ENCODE measurements around the gene PNCK.
"Not testable (repeated sequence)": the region's sequence is repeated elsewhere in the genome, so short reads cannot be mapped to it uniquely, and the experiment has no call there.

The PNCK gene

DNA sequence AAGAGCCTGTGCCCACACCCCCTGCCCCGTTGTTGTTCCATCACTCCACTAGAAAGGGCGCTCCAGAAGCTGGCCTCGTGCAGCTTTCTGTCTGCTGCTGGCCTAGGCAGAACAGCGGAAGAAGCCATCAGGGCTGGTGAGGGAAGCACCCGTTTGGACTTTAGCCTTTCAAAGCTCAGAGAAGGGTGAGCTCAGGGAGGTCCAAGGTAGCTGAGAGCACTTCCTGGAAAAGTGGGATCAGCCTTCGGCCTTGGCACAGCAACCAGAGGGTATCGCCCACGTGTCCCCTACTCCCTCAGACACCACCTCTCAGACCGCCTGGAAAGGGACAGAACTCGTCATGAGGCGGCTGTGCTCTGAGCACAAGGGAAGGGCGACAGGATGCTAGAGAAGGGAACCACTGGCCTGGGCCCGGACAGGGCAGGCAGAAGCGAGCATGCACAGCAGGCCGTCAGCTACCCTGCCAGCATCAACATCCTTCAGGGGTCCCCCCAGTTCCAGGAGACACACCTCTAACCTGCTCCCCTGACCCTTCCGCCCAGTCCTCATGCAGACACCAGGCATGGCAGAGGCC lies 25.7 kb upstream of the PNCK start:
- DNase-seq (ENCODE audit: low read depth) = not testable (repeated sequence)

DNA sequence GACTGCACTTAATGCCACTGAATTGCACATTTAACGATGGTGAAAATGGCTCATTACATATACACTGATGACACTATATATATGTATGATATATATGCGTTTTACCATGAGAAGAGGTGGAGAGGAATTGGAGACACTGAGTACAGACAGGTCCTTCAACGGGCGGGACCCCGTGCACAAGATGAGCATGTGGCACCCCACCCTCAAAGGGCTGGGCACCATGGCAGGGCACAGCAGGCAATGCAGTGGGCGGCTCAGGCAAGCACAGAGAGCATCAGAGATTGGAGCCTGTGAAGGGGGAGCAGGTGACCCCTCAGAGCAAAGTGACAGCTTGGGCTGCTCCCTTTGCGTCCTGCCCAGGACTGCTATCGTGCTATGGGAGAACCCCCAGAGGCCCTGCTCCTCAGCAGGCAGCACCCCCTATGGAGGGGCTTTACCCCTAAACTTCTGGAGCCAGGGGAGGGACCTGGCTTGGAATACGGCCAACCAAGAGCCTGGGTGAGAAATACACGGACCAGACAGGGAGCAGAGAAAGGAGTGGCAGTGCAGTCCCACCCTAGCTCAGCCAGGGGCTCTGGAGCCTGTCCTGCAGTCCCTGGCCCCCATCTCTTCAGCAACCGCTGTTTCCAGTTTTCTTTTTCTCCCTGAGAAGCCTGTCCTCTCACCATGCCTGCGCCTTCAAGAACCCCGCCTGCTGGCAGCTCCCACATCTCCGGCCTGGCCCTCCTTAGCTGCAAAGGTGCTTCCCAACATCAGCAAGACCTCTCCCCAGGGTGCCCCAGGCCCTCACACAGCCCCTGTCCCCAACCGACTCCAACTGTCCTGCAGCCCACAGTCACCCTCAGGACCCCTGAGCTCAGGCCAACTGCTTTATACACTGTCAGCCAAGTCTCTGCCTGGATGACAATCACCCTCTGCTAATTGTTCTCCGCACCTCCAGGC lies 24.6 kb upstream of the PNCK start:
- no peak for DNase-seq (ENCODE audit: low read depth)

DNA sequence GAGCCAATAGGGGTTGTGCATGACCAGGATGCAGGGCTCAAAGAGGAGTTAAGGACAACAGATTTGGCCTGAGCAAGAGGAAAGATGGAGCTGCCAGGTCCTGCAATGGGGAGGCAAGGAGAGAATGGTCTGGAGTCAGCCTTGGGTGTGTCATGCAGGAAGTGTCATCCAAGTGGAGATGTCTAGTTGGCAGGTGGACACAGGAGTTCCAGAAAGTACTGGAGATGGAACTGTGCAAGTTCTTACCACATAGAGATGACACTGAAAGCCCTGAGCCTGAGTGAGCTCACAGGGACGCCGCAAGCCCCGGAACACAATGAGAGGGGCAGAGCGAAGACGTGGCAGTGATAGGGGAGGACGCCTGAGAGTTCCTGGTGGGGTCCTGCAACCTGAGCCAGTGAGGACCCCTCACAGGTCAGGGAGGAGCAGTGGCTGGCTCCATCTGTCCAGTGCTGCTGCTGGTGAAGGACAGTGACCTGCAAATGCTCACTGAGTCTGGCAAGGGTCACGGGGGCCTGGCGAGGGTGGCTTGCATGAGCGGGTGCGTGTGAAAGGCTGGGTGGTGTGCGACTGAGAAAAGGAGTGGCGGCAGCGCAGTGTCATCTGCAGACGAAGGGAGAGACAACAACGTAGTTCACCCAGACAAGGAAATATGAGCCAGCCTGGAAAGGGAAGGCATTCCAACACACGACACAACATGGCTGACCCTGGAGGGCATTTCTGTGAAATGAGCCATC lies 23.5 kb upstream of the PNCK start:
- DNase-seq (ENCODE audit: low read depth) = not testable (repeated sequence)

DNA sequence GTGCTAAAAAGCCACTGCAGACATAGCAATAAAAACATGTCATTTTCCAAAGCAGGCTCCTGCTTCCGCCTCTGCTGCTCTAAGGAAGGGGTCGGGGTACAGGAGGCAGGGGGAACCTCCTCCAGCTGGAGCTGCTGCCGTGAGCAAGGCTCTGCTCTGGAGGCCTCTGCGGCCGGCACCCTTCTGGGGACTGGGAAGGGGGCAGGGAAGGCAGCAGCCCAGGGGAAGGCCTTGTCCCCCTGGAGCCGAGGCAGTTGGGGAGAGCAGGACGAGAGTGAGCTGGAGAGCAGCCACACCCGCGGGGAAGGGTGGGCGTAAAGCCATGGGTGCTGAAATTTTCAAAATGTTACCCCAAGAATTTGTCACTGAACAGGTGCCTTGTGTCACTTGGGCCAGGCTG lies 22.9 kb upstream of the PNCK start:
- DNase-seq (ENCODE audit: low read depth) = not testable (repeated sequence)

DNA sequence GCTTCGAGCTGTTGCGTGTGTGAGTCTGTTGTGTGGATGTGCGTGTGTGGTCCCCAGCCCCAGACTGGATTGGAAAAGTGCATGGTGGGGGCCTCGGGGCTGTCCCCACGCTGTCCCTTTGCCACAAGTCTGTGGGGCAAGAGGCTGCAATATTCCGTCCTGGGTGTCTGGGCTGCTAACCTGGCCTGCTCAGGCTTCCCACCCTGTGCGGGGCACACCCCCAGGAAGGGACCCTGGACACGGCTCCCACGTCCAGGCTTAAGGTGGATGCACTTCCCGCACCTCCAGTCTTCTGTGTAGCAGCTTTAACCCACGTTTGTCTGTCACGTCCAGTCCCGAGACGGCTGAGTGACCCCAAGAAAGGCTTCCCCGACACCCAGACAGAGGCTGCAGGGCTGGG lies 22.5 kb upstream of the PNCK start:
- no peak for DNase-seq (ENCODE audit: low read depth)

DNA sequence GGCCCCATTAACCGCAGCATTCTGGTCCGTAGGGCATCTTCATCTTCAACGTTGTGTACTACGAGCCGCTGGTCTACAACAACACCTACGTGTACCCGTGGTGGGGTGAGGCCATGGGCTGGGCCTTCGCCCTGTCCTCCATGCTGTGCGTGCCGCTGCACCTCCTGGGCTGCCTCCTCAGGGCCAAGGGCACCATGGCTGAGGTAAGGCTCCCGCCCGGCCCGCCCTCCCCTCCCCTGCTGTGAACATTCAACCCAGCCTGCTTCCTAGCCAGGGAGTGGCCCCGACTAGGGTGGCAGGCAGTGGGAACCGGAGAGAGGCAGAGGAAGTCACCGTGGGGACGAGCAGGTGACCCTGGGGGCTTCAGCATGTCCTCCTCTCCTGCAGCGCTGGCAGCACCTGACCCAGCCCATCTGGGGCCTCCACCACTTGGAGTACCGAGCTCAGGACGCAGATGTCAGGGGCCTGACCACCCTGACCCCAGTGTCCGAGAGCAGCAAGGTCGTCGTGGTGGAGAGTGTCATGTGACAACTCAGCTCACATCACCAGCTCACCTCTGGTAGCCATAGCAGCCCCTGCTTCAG lies 21.2 kb upstream of the PNCK start:
- DNase-seq (ENCODE audit: low read depth) = no peak

DNA sequence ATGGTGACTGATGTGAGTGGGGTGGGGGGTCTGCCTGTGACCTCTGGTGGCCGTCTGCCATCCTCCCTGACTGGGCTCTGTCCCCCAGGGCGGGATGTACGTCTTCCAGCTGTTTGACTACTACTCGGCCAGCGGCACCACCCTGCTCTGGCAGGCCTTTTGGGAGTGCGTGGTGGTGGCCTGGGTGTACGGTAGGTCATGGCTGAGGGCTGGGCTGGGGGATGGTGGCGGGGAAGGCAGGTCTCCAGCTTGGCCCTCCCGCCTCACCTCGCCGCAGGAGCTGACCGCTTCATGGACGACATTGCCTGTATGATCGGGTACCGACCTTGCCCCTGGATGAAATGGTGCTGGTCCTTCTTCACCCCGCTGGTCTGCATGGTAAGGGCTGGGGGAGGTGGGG lies 20.6 kb upstream of the PNCK start:
- not testable (repeated sequence) for DNase-seq (ENCODE audit: low read depth)

DNA sequence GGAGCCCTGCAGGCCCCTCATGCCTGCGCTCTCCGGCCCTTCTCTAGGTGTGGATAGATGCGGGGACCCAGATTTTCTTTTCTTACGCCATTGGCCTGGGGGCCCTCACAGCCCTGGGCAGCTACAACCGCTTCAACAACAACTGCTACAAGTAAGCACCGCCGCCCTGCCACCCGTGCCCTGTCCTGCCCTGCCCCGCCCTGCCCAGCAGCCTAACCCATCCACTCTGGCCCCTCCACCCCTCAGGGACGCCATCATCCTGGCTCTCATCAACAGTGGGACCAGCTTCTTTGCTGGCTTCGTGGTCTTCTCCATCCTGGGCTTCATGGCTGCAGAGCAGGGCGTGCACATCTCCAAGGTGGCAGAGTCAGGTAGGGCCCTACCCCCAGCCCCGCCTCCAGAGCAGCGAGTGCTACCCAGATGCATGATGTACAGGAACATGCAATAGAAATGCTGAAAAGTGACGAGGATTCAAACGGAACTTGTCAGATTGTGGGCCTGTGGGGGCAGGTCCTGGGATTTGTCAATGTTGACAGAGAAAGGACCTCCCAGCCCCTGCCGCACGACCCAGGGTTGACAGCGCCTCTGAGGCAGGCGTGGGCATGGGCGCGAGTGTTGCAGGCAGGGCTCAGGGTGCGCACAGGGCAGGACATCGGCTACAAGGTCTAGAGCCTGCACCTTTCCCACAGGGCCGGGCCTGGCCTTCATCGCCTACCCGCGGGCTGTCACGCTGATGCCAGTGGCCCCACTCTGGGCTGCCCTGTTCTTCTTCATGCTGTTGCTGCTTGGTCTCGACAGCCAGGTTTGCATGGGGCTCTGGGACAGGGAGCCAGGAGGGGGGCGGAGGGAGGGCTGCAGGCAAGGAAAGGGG lies 19.8 kb upstream of the PNCK start:
- DNase-seq (ENCODE audit: low read depth) = no peak

DNA sequence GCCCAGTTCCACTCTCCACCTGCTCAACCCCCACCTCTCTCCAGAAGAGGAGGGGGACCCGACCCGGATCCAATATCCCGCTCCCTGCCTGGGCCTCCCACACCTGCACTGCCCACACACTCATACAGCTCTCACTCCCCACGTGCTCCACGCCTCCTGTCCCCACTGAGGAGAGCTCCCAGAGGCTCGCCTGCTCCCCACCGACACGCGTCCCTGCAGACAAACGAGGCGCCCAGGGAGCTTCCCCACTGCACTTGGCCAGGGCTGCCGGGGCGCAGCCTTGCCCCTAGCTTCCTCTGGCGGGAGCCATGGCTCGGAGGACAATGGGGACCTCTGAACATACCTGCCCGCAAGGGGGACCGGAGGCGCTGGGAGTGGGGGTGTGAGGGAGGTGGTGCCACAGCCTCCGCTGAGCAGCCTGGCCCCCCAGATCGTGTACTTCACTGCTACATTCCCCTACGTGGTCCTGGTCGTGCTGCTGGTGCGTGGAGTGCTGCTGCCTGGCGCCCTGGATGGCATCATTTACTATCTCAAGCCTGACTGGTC lies 19.1 kb upstream of the PNCK start:
- DNase-seq (ENCODE audit: low read depth) = no peak

DNA sequence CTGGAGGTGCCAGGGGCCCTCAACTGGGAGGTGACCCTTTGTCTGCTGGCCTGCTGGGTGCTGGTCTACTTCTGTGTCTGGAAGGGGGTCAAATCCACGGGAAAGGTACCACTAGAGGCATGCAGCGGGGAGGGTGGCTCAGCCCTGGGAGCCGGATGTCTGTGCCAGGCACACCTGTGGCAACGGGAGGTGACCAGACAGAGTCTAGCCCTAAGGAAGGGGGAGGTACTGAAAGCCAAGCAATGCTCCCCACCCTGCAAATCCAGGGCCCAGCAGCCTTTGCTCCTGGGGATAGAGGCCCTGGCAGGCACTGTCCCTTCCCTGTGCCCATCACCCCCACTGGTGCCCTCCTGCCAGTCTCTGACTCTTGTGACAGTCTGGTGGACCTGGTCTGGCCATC lies 18.4 kb upstream of the PNCK start:
- no peak for DNase-seq (ENCODE audit: low read depth)

DNA sequence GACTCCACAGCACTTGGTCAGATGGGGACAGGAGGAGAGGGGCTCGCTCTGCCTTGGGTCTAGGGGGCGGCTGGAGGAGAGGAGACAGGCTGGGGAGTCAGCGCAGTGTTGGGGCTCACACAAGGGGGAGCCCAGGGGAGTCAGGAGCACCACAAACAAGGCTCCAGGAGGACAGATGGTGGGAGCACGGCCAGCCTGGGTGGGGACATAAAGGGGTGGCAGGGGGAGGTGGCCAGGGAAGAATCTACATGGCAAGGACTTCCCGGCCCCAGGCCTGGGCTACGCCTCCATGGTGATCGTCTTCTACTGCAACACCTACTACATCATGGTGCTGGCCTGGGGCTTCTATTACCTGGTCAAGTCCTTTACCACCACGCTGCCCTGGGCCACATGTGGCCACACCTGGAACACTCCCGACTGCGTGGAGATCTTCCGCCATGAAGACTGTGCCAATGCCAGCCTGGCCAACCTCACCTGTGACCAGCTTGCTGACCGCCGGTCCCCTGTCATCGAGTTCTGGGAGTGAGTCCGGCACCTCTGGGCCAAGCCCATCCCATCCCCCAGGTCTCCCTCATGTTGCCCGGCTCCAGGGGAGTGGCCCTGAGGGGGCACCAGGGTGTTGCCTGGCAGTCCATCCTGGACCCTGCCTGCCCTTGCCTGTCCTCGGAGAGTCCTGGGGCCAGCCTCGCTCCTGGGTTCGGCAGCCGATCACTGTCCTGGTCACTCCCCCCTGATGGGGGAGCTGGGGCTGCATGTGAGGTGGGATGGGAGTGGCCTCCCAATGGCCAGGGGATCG lies 17.6 kb upstream of the PNCK start:
- not testable (repeated sequence) for DNase-seq (ENCODE audit: low read depth)

DNA sequence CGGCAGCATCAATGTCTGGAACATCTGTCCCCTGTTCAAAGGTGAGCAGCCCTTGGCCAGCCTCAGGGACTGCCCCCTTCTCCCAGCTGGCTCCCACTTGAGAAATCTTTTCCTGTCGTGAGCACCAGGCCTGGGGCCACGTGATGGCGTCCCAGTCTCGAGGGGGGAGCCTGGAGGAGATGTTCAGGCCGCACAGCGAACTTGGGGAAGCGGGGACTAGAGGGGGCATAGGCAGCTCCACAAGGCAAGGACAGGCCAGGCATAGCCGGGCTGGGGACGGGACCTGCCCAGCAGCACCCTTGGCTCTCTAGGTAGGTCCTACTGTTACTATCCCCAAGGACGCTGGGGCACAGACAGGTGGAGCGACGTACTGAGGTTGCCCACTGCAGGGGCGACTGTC lies 16.9 kb upstream of the PNCK start:
- no peak for DNase-seq (ENCODE audit: low read depth)

DNA sequence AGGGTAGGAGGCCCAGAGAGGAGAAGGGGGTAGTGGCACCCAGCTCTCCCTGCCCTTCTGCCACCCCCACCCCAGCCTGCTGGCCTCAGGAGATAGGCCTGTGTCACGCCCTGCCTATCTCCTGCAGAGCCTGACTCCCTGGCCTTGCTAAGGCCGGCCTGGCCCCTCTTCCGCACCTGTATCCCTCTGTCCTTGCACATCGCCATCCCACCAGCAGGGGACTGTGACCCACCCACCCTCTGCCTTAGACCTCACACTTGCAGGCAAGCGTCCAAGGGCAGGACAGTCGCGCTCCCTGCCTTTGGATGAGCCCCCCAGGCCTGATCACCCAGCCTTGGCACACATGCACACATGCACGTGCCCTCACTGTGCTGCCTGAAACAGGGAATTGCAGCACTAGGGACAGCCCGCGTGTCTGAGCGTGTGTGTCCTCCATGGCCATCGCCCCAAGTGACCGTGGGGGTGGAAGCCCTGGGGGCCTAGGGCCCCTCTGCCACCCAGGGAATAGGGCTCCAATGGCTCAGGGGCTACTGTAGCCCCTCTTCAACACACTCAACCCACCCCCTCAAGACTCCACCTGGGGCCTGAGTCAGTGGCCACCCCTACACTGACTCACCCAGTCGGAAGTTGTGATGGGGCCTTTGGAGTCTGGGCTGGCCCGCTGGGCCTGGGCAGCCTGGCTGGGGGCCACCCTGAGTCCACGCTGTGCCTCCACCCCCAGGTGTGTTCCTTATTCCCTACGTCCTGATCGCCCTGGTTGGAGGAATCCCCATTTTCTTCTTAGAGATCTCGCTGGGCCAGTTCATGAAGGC lies 16.2 kb upstream of the PNCK start:
- no peak for DNase-seq (ENCODE audit: low read depth)

DNA sequence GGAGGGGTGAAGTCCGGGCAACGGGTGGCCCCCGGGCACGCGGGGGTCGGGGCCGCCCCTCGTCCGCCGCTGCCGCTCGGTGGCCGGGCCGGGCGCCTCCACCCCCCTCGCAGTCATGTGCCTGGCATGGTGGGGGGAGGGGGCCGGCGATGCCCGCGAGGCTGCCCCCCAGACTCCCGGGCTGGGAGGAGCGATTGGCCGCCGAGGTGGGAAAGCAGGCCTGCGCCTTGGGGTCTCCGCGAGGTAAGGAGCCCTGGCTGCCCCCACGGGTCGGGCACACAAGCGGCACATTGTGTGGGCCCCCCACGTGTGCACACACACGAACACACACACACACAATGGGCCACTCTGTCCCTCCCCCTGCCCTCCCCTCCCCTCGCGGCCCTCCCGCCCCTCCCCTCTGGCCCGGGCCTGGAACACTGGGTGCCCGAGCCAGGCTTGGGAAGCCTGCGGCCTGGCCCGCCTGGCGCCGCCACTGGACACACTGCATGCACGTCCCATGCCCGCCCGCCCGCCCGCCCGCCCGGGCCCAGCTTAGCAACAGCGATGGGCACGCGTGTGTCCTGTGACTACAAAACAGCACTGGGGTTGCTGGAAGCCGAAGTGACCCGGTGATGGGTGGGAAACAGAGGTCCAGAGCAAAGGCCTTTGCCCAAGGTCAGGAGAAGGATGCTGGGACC lies 15.4 kb upstream of the PNCK start:
- no peak for DNase-seq (ENCODE audit: low read depth)

DNA sequence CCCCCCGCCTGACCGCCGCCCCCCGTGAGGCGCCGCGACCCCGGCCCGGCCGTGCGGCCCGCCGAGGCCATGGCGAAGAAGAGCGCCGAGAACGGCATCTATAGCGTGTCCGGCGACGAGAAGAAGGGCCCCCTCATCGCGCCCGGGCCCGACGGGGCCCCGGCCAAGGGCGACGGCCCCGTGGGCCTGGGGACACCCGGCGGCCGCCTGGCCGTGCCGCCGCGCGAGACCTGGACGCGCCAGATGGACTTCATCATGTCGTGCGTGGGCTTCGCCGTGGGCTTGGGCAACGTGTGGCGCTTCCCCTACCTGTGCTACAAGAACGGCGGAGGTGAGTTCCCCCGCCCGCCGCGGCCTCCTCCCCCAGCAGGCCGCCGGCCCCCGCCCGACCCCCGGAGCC lies 14.9 kb upstream of the PNCK start:
- DNase-seq (ENCODE audit: low read depth) = no peak

DNA sequence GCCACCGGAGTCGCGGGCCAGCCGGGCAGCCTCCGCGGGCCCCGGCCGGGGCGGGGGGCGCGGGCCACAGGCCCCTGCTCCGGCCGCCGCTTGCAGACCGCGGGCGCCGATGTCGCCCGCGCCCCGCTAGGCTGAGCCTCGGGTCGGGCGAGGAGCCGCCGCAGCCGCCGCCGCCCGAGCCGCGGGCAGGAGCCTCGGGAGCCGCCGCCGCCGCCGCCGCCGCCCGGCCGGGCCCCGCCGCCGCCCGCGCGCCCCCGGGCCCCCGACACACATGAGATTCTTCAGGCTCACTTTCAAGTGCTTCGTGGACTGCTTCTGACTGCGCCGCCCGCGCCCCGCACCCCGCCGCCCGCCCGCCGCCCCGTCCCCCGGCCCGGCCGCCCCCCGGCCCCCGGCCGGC lies 14.5 kb upstream of the PNCK start:
- no peak for DNase-seq (ENCODE audit: low read depth)

DNA sequence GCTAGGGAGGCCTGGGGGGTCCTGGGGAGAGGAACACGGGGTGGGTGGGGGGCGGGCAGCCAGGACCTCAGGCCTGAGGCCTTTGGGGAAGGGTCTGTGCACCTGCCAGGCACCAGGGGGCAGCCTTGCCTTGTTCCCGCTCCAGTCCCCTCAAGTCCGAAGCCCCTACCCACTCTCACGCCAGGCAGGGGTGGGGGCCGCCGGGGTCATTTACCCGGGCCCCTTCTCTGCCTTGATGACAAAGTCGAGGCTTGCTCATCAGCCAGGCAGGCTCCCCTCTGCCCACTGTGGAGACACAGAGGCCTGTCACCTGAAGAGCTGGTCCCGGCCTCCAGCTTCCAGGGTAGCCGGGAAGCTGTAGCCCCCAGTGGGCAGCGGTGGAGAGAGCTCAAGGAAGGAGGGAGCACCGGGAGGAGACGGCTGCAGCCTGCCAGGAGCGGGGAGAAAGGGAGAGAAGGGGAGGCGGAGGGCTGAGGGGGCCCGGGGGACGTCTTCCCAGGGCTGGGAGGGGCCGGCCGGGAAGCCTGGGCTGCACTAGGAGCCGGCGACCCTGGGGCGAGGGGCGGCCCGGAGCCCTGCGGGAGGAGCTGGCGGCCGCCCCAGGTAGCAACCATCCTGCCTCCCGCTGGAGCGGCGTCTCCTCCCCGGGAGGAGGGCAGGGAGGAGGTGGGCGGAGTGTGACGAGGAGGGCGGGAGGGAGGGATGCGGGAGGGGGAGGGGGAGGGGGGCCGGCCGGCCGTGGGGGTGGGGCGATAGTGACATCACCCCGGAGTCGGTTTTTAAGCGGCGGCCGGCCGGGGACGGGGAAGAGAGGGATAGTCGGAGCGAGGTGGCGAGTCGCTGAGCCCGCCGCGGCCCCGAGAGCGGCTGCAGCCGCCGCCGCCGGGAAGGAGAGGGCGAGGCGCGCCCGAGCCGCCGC lies 13.8 kb upstream of the PNCK start, which contains the start of gene SLC6A8:
Gene SLC6A8 (plus strand): TSS at position 806 of the 919 bp plus-strand sequence. CDS start 649 bp downstream, outside the sequence.
- DNase-seq (ENCODE audit: low read depth) = peak; percentile 10

DNA sequence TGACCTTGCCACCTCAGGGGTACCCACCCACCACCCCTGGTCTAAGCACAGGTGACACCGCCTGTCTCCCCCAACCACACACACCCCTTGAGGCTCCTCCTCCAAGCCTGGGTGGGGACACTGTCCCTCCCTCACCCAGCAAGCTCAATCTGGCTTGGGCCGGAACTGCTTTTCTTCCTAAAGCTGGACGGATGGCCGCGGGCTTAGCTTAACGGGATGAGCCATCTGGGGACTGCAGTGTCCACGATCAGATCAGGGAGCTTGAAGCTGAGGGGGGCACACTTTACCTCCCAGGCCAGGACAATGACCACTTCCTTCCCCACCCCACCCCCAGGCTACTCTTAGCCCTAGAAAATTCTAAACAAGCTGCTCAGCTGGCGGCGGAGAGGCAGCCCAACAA lies 13.1 kb upstream of the PNCK start:
- no peak for DNase-seq (ENCODE audit: low read depth)

All from T follicular helper cell (primary cell).